IMR-90 (cell line): ENCODE measurements around the gene PNMA1. TPM values are rescaled to one million over a fixed set of nuclear protein-coding genes. Genes with fewer than 3 reads are reported as not detected.
A peak's percentile ranks its signal among the peaks of the same experiment; 100 is the strongest.

Experiments used
- ATAC-seq: fragments of 200-7000 bp; cut with Tn5 transposase; 2 replicates; pipeline ENCODE4 v1.9.1; 2020; ENCODE audit warnings: low read depth, mild to moderate bottlenecking, moderate library complexity
- BruUV-seq: library from RNA; stranded (reverse); fragments of 400-500 nt; replicated peaks from 2 replicates; lab custom pipeline; 2021; lab: Mats Ljungman, UMichigan
- CTCF ChIA-PET: fragments of 300-600 bp; formaldehyde crosslinking; extraction: SDS; loops from one replicate; lab custom pipeline; 2021; ENCODE audit warnings: antibody characterized with exemption; lab: Yijun Ruan, JAX
- POLR2A ChIA-PET: fragments of 300-600 bp; sonication (Branson Sonifier 250); formaldehyde crosslinking; loops from one replicate; lab custom pipeline; 2022; ENCODE audit warnings: antibody characterized with exemption; ENCODE audit not compliant: unreplicated experiment; lab: Charles Lee
- DNase-seq: peaks from one replicate; pipeline ENCODE4 v3.0.0; 2013
- H2AFZ ChIP-seq: replicated peaks from 2 replicates; pipeline ENCODE3; 2013; ENCODE audit warnings: low read length, mild to moderate bottlenecking; ENCODE audit not compliant: poor library complexity
- H2AK5ac ChIP-seq: 2 replicates; pipeline ENCODE4 v1.6.1; 2013; ENCODE audit warnings: low read depth, low read length, inconsistent platforms
- H2AK9ac ChIP-seq: replicated peaks from 2 replicates; pipeline ENCODE3; 2013; ENCODE audit warnings: mild to moderate bottlenecking, low read depth, low read length, moderate library complexity; ENCODE audit not compliant: poor library complexity
- H2BK120ac ChIP-seq: 2 replicates; pipeline ENCODE4 v1.6.1; 2013; ENCODE audit warnings: low read depth, low read length, inconsistent platforms
- H2BK15ac ChIP-seq: 3 replicates; pipeline ENCODE4 v1.6.1; 2013; ENCODE audit warnings: low read depth, low read length, inconsistent platforms
- H2BK20ac ChIP-seq: 2 replicates; pipeline ENCODE4 v1.6.1; 2013; ENCODE audit warnings: low read depth, mild to moderate bottlenecking, inconsistent platforms, low read length, moderate library complexity
- H2BK5ac ChIP-seq: 2 replicates; pipeline ENCODE4 v1.6.1; 2013; ENCODE audit warnings: mild to moderate bottlenecking, low read depth, low read length, inconsistent platforms; ENCODE audit not compliant: poor library complexity, severe bottlenecking
- H3K14ac ChIP-seq: replicated peaks from 2 replicates; pipeline ENCODE4 v1.6.1; 2013; ENCODE audit warnings: low read depth, low read length, inconsistent platforms
- H3K18ac ChIP-seq: 2 replicates; pipeline ENCODE4 v1.6.1; 2013; ENCODE audit warnings: low read depth, low read length, control low read depth
- H3K23ac ChIP-seq: 2 replicates; pipeline ENCODE4 v1.6.1; 2013; ENCODE audit warnings: low read depth, low read length, inconsistent platforms
- H3K27ac ChIP-seq: 2 replicates; pipeline ENCODE4 v1.5.1; 2013; ENCODE audit warnings: mild to moderate bottlenecking, control low read depth, low read length; ENCODE audit not compliant: insufficient read depth
- H3K27me3 ChIP-seq: 2 replicates; pipeline ENCODE4 v1.6.1; 2013; ENCODE audit warnings: low read length; ENCODE audit not compliant: control insufficient read depth, insufficient read depth
- H3K36me3 ChIP-seq: 2 replicates; pipeline ENCODE4 v1.6.1; 2013; ENCODE audit warnings: low read length, mixed read lengths; ENCODE audit not compliant: control insufficient read depth, insufficient read depth
- H3K4ac ChIP-seq: 2 replicates; pipeline ENCODE4 v1.6.1; 2013; ENCODE audit warnings: low read depth, low read length, inconsistent platforms
- H3K4me1 ChIP-seq: 2 replicates; pipeline ENCODE4 v1.6.1; 2013; ENCODE audit warnings: low read length, mixed read lengths; ENCODE audit not compliant: control insufficient read depth, insufficient read depth
- H3K4me2 ChIP-seq: 2 replicates; pipeline ENCODE4 v1.6.1; 2013; ENCODE audit warnings: low read depth, mild to moderate bottlenecking, control low read depth, low read length, moderate library complexity
- H3K4me3 ChIP-seq: 2 replicates; pipeline ENCODE4 v1.5.1; 2013; ENCODE audit warnings: low read depth, mild to moderate bottlenecking, control low read depth, low read length, moderate library complexity; ENCODE audit not compliant: insufficient read depth
- H3K56ac ChIP-seq: 2 replicates; pipeline ENCODE4 v1.6.1; 2013; ENCODE audit warnings: low read length, inconsistent platforms; ENCODE audit not compliant: insufficient read depth; ENCODE audit errors: extremely low read depth
- H3K79me1 ChIP-seq, 2 experiments: 2 replicates each; pipeline ENCODE4 v1.6.1; 2013; ENCODE audit warnings: low read length in 2 of 2, inconsistent platforms in 1 of 2, low read depth in 1 of 2
- H3K9ac ChIP-seq: 2 replicates; pipeline ENCODE4 v1.6.1; 2013; ENCODE audit warnings: low read depth, low read length, control low read depth
- H3K9me1 ChIP-seq: 2 replicates; pipeline ENCODE4 v1.6.1; 2013; ENCODE audit warnings: low read length, inconsistent platforms; ENCODE audit not compliant: insufficient read depth
- H3K9me3 ChIP-seq: 2 replicates; pipeline ENCODE4 v1.6.1; 2013; ENCODE audit warnings: low read length; ENCODE audit not compliant: control insufficient read depth, insufficient read depth
- H4K20me1 ChIP-seq: 2 replicates; pipeline ENCODE4 v1.6.1; 2013; ENCODE audit warnings: low read length, inconsistent platforms; ENCODE audit not compliant: insufficient read depth
- H4K5ac ChIP-seq: 2 replicates; pipeline ENCODE4 v1.6.1; 2013; ENCODE audit warnings: mild to moderate bottlenecking, low read depth, low read length, control low read depth
- H4K8ac ChIP-seq, 2 experiments: 2 replicates each; pipeline ENCODE4 v1.6.1; 2013; ENCODE audit warnings: low read depth in 2 of 2, low read length in 2 of 2, control low read depth in 1 of 2, inconsistent platforms in 1 of 2
- H4K91ac ChIP-seq: 2 replicates; pipeline ENCODE4 v1.6.1; 2013; ENCODE audit warnings: low read depth, low read length, inconsistent platforms; ENCODE audit not compliant: insufficient read depth
- BHLHE40 ChIP-seq: fragments of 150-350 bp; IDR thresholded peaks from 2 replicates; pipeline ENCODE4 v1.6.1; 2016; ENCODE audit warnings: mild to moderate bottlenecking, low read depth, low read length
- CEBPB ChIP-seq: IDR thresholded peaks from 2 replicates; pipeline ENCODE4 v1.6.1; 2012; ENCODE audit warnings: low read depth, low read length, improper control_type of control experiment
- CHD1 ChIP-seq: IDR thresholded peaks from 2 replicates; pipeline ENCODE4 v1.6.1; 2012; ENCODE audit warnings: low read depth, low read length, improper control_type of control experiment
- FOS ChIP-seq: fragments of 150-350 bp; IDR thresholded peaks from 2 replicates; pipeline ENCODE4 v1.6.1; 2016; ENCODE audit warnings: low read depth, low read length
- MAFK ChIP-seq: IDR thresholded peaks from 2 replicates; pipeline ENCODE4 v1.6.1; 2012; ENCODE audit warnings: low read depth, low read length, improper control_type of control experiment
- MAZ ChIP-seq: IDR thresholded peaks from 2 replicates; pipeline ENCODE4 v1.6.1; 2012; ENCODE audit warnings: low read depth, mild to moderate bottlenecking, low read length, improper control_type of control experiment, moderate library complexity, borderline replicate concordance
- MXI1 ChIP-seq: IDR thresholded peaks from 2 replicates; pipeline ENCODE4 v1.6.1; 2012; ENCODE audit warnings: low read depth, mild to moderate bottlenecking, low read length, moderate library complexity, borderline replicate concordance
- RCOR1 ChIP-seq: IDR thresholded peaks from 2 replicates; pipeline ENCODE4 v1.6.1; 2012; ENCODE audit warnings: mild to moderate bottlenecking, low read length, improper control_type of control experiment; ENCODE audit not compliant: insufficient replicate concordance
- RFX5 ChIP-seq: IDR thresholded peaks from 2 replicates; pipeline ENCODE4 v1.8.0; 2012; ENCODE audit warnings: low read depth, mild to moderate bottlenecking, low read length, moderate library complexity
- SMC3 ChIP-seq: fragments of 150-350 bp; IDR thresholded peaks from 2 replicates; pipeline ENCODE4 v1.6.1; 2016; ENCODE audit warnings: low read depth, mild to moderate bottlenecking, antibody characterized with exemption, low read length, moderate library complexity
- WGBS, 2 experiments: methylation state at CpG; one replicate each; pipeline versions ENCODE4 v1.1.5 to v1.1.7; 2013; ENCODE audit warnings: missing lambda C conversion rate in 2 of 2; ENCODE audit not compliant: insufficient read length in 1 of 2; ENCODE audit errors: extremely low coverage in 2 of 2; 5-methylcytosine and 5-hydroxymethylcytosine counted together
- dilution Hi-C: fragments of 300-500 bp; cut with HindIII; formaldehyde crosslinking; loops from one replicate; pipeline ENCODE4 v1.14.3; 2018; ENCODE audit warnings: low sequenced_read_pairs; ENCODE audit not compliant: unreplicated experiment
- in situ Hi-C: fragments of 300-500 bp; cut with MboI; formaldehyde crosslinking; loops from 3 replicates; pipeline ENCODE4 v1.14.3; 2019; ENCODE audit warnings: low sequenced_read_pairs, inconsistent platforms, mixed read lengths
- intact Hi-C: fragments of 100-400 bp; cut with micrococcal nuclease; formaldehyde crosslinking; loops from 2 replicates; pipeline ENCODE4 v1.10.0; 2022
- polyA plus RNA-seq, 3 experiments: library from polyadenylated mRNA; depleted of rRNA; stranded (reverse); fragments of >200 nt; gene quantifications; 2 replicates each; pipeline ENCODE4 v1.2.3, GENCODE V29; 2012; ENCODE audit warnings: low replicate concordance in 1 of 3
- total RNA-seq: library from RNA; depleted of rRNA; stranded (reverse); fragments of >200 nt; gene quantifications from 2 replicates; pipeline ENCODE4 v1.2.3, GENCODE V29; 2012
- TF ChIP-seq, protein P1 (sequence below): conservative IDR thresholded peaks from 2 replicates; pipeline ENCODE4 v1.5.1; 2012; ENCODE audit warnings: mild to moderate bottlenecking, low read depth, low read length, improper control_type of control experiment
- TF ChIP-seq, protein P2 (sequence below): fragments of 150-350 bp; IDR thresholded peaks from 2 replicates; pipeline ENCODE4 v1.6.1; 2017; ENCODE audit warnings: mild to moderate bottlenecking, antibody characterized with exemption, low read length, low read depth
- TF ChIP-seq, protein P3 (sequence below): fragments of 150-350 bp; IDR thresholded peaks from 2 replicates; pipeline ENCODE4 v1.6.1; 2016; ENCODE audit warnings: low read depth, mild to moderate bottlenecking, low read length, moderate library complexity, borderline replicate concordance

PNMA1 gene
- total and polyA plus RNA-seq, 2 of the 4 experiments (the other 2 are of a cell fraction), result 6.5 to 28.2 TPM

DNA sequence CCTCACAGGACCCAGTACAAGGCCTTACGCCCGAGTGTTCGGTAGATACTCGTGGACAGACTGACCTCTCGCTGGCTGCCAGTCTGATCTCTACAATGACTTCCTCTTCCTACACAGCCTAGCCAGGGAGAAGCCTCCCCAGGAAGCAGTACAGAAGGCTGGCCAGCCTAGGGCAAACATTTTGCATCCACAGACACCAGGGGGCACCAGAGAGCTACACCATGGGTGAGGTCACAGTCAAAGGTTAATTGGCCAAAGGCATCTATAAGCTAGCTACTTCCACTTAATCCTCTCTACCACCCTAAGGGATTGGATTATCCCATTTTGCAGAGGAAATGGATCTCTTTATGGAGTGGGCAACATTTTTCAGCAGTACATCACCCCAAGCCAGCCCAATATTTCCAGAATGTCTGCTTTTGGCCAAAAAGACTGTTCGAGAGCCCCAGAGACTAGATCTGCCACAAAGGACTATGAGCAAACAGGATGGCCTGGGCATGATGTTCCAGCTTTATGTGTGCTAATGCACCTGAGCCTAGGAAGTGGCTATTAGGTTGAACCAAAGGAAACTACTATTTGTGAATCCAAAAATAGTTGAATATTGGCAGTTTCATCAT, 14.6 kb upstream of the PNMA1 start:
- ChIA-PET POLR2A (interaction anchor here (0.5 kb wide), 1 partner anchor 9 kb away, joined by 3 read pairs; no protein-coding TSS in a partner anchor), CTCF (interaction anchor here (0.6 to 1.7 kb wide), 7 partner anchors 12 to 97 kb away, joined by 3 to 12 read pairs (median 5); no protein-coding TSS in a partner anchor)
- H3K9ac ChIP-seq, result no peak overlapping the region
- in situ Hi-C loops (no loop called here), intact Hi-C loops (loop anchor here (2.0 to 10.0 kb wide), 3 partner anchors 96 to 308 kb away; no protein-coding TSS in a partner anchor), dilution Hi-C loops (no loop called here)
- peak overlapping the region; percentile 86; the same call in 1 of the 2 replicates for H2AK5ac ChIP-seq
- H3K18ac ChIP-seq, result no peak overlapping the region
- peaks cover 36% of the 10 kb centered on the region for H4K20me1 ChIP-seq
- H2AK9ac ChIP-seq, result peak overlapping the region; percentile 52
- WGBS, 2 experiments, result 100% methylated on average over 1 of the region's 6 CpGs; no CpG with 5 or more reads in 1 of the 2 experiments
- H3K4me2 ChIP-seq, result no peak overlapping the region
- no peak overlapping the region for H2BK120ac ChIP-seq
- H3K4ac ChIP-seq, result peak overlapping the region; percentile 63
- 0 out of 2 replicates have a peak overlapping the region, but pooled peaks have one; percentile 31 for H4K5ac ChIP-seq
- ATAC-seq (peak; percentile 45), DNase-seq (peak; percentile 63)
- no peaks in the 10 kb centered on the region for H3K9me3 ChIP-seq
- H3K27ac ChIP-seq, result peak overlapping the region; percentile 35; the same call in 1 of the 2 replicates
- 0 out of 2 replicates have a peak overlapping the region, but pooled peaks have one; percentile 57 for H3K14ac ChIP-seq
- peak overlapping the region; percentile 32 for H2BK5ac ChIP-seq
- H4K91ac ChIP-seq, result peak overlapping the region; percentile 53; the same call in 1 of the 2 replicates
- peak overlapping the region in 1 of 2 experiments; percentile 62; a peak in 1 of 4 replicates for H4K8ac ChIP-seq
- peaks cover 21 to 74% of the 10 kb centered on the region in 2 experiments for H3K79me1 ChIP-seq
- no peak overlapping the region for H3K23ac ChIP-seq
- peak overlapping the region; percentile 39 for H2AFZ ChIP-seq
- no peak overlapping the region for H2BK20ac ChIP-seq
- no peak overlapping the region for H3K4me3 ChIP-seq
- 0 out of 2 replicates have a peak, but pooled peaks cover 4% of the 10 kb centered on the region for H3K9me1 ChIP-seq
- peaks cover 29% of the 10 kb centered on the region for H3K4me1 ChIP-seq
- no peak overlapping the region for H3K56ac ChIP-seq
- peaks cover 55% of the 10 kb centered on the region for H3K36me3 ChIP-seq
- no peaks in the 10 kb centered on the region for H3K27me3 ChIP-seq
- H2BK15ac ChIP-seq, result no peak overlapping the region
- no TSS peak for BruUV-seq
- TF ChIP-seq RCOR1 (no peak), MAFK (no peak), CEBPB (no peak), SMC3 (peak; percentile 89), BHLHE40 (no peak), CHD1 (no peak), MAZ (no peak), MXI1 (no peak), FOS (no peak), RFX5 (no peak)
- TF ChIP-seq, protein P1, sequence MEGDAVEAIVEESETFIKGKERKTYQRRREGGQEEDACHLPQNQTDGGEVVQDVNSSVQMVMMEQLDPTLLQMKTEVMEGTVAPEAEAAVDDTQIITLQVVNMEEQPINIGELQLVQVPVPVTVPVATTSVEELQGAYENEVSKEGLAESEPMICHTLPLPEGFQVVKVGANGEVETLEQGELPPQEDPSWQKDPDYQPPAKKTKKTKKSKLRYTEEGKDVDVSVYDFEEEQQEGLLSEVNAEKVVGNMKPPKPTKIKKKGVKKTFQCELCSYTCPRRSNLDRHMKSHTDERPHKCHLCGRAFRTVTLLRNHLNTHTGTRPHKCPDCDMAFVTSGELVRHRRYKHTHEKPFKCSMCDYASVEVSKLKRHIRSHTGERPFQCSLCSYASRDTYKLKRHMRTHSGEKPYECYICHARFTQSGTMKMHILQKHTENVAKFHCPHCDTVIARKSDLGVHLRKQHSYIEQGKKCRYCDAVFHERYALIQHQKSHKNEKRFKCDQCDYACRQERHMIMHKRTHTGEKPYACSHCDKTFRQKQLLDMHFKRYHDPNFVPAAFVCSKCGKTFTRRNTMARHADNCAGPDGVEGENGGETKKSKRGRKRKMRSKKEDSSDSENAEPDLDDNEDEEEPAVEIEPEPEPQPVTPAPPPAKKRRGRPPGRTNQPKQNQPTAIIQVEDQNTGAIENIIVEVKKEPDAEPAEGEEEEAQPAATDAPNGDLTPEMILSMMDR, result peak; percentile 84
- TF ChIP-seq, protein P2, sequence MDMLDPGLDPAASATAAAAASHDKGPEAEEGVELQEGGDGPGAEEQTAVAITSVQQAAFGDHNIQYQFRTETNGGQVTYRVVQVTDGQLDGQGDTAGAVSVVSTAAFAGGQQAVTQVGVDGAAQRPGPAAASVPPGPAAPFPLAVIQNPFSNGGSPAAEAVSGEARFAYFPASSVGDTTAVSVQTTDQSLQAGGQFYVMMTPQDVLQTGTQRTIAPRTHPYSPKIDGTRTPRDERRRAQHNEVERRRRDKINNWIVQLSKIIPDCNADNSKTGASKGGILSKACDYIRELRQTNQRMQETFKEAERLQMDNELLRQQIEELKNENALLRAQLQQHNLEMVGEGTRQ, result no peak
- TF ChIP-seq, protein P3, sequence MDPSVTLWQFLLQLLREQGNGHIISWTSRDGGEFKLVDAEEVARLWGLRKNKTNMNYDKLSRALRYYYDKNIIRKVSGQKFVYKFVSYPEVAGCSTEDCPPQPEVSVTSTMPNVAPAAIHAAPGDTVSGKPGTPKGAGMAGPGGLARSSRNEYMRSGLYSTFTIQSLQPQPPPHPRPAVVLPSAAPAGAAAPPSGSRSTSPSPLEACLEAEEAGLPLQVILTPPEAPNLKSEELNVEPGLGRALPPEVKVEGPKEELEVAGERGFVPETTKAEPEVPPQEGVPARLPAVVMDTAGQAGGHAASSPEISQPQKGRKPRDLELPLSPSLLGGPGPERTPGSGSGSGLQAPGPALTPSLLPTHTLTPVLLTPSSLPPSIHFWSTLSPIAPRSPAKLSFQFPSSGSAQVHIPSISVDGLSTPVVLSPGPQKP, result no peak
